Measurements from ENCODE around the gene CDKAL1. TPM values are rescaled to one million over a fixed set of nuclear protein-coding genes. Genes with fewer than 3 reads are reported as not detected.

Gene CDKAL1
- total and polyA plus RNA-seq, 2 of the 13 experiments (the other 11 are each of a cell fraction or from before 2014, with no cell fraction given) = 9.5 to 27.7 TPM

DNA sequence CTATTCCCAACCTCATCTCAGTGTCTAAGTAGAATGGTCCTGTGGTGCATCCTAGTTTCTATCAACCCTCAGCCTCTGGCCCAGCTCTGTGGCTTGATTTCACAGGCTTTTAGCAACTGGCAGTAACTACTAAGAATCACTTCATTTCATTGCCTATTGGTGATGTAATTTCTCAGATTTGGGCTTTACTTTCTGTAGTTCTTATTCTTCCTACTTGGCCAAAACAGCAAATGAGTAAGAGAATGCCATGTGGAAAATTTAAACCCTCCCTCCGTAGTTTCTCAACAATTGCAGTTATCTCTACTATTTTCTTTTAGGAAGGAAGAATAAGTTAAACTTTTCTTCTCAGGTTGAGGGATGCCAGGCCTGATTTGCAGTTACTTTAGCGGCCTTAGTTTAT is 387.3 kb downstream of the CDKAL1 start (continued):
- TF ChIP-seq ZBTB7A (CRISPR knock-in tag; IDR thresholded peaks at IDR 0.05) (no peak), ZNF207 (IDR thresholded peaks at IDR 0.05; ENCODE audit: borderline replicate concordance) (no peak), ZNF326 (CRISPR knock-in tag; IDR thresholded peaks at IDR 0.05; ENCODE audit: borderline replicate concordance) (no peak)

DNA sequence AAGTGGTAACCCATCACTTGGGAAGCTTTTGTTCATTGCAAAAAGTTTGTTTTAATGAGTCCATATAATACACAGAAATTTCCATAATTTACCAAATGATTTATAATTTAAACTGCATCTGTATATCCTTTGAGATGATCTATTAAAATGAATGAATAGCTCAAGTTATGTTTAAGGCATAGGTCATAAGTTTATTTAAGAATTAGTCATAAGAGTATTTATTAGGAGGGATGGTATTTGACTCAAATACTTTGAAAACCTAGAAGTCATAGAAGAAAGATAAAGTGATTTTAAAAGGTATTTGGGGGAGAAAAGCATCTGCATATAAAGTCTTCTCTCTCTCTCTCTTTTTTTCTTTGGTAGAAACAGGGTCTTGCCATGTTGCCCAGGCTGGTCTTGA is 388.5 kb downstream of the CDKAL1 start:
- Histone ChIP-seq H3K27me3 (ENCODE audit: control insufficient read depth in 1 of 2, insufficient read depth in 2 of 2, low read length in 2 of 2) (no peaks in the 10 kb centered on the region), H3K4me3 (replicated peaks in 1 of 3; ENCODE audit: insufficient read depth in 1 of 3, low read depth in 2 of 3, low read length in 3 of 3) (no peak overlapping the region), H3K36me3 (replicated peaks in 1 of 2; ENCODE audit: control insufficient read depth in 1 of 2, insufficient read depth in 2 of 2, low read length in 2 of 2) (no peaks in the 10 kb centered on the region), H3K27ac (ENCODE audit: extremely low read length, insufficient read depth, low read length) (no peak overlapping the region), H3K9me3 (ENCODE audit: low read length) (no peaks in the 10 kb centered on the region), H3K79me2 (ENCODE audit: insufficient read depth, low read length) (no peaks in the 10 kb centered on the region), H3K9ac (ENCODE audit: insufficient read depth, low read depth, low read length) (no peak overlapping the region), H3K4me1 (ENCODE audit: insufficient read depth, low read length) (peaks cover 21% of the 10 kb centered on the region), H2AFZ (ENCODE audit: low read length) (no peak overlapping the region), H3K4me2 (ENCODE audit: low read depth, low read length) (no peak overlapping the region), H4K20me1 (ENCODE audit: insufficient read depth, low read length) (no peaks in the 10 kb centered on the region)
- ChIA-PET CTCF (ENCODE audit: low intra/inter-chr PET ratio, low total read pairs) (no interaction called here), POLR2A (no interaction called here)
- in situ Hi-C loops (cut with HindIII; ENCODE audit: extremely low pct_ligation_motif_present, low pct_unique_long_range_greater_than_20kb) = no loop called here
- ATAC-seq (no peak), DNase-seq (ENCODE audit: low spot score) (no peak), FAIRE-seq (no peak)
- no TSS peak for BruUV-seq (replicated peaks)
- intact Hi-C loops (cut with micrococcal nuclease; ENCODE audit: unreplicated experiment) = no loop called here
- TF ChIP-seq NCOA1 (CRISPR knock-in tag; IDR thresholded peaks at IDR 0.05) (no peak), ZNF557 (CRISPR knock-in tag; IDR thresholded peaks at IDR 0.05) (no peak), SMYD3 (CRISPR knock-in tag; IDR thresholded peaks at IDR 0.05) (no peak), RFXAP (CRISPR knock-in tag; IDR thresholded peaks at IDR 0.05; ENCODE audit: borderline replicate concordance) (no peak), ZNF660 (CRISPR knock-in tag; IDR thresholded peaks at IDR 0.05; ENCODE audit: borderline replicate concordance, low read depth) (no peak), MEIS2 (CRISPR knock-in tag; IDR thresholded peaks at IDR 0.05) (no peak), NFE2L2 (IDR thresholded peaks at IDR 0.05; ENCODE audit: low read length) (no peak), ELF3 (CRISPR knock-in tag; IDR thresholded peaks at IDR 0.05) (no peak), KLF15 (CRISPR knock-in tag; IDR thresholded peaks at IDR 0.05; ENCODE audit: borderline replicate concordance) (no peak), ZNF234 (CRISPR knock-in tag; conservative IDR thresholded peaks at IDR 0.05) (no peak), CBX1 (IDR thresholded peaks at IDR 0.05; ENCODE audit: low read depth) (no peak), TBX2 (CRISPR knock-in tag; IDR thresholded peaks at IDR 0.05; ENCODE audit: borderline replicate concordance) (no peak)
- TF ChIP-seq, protein P1, sequence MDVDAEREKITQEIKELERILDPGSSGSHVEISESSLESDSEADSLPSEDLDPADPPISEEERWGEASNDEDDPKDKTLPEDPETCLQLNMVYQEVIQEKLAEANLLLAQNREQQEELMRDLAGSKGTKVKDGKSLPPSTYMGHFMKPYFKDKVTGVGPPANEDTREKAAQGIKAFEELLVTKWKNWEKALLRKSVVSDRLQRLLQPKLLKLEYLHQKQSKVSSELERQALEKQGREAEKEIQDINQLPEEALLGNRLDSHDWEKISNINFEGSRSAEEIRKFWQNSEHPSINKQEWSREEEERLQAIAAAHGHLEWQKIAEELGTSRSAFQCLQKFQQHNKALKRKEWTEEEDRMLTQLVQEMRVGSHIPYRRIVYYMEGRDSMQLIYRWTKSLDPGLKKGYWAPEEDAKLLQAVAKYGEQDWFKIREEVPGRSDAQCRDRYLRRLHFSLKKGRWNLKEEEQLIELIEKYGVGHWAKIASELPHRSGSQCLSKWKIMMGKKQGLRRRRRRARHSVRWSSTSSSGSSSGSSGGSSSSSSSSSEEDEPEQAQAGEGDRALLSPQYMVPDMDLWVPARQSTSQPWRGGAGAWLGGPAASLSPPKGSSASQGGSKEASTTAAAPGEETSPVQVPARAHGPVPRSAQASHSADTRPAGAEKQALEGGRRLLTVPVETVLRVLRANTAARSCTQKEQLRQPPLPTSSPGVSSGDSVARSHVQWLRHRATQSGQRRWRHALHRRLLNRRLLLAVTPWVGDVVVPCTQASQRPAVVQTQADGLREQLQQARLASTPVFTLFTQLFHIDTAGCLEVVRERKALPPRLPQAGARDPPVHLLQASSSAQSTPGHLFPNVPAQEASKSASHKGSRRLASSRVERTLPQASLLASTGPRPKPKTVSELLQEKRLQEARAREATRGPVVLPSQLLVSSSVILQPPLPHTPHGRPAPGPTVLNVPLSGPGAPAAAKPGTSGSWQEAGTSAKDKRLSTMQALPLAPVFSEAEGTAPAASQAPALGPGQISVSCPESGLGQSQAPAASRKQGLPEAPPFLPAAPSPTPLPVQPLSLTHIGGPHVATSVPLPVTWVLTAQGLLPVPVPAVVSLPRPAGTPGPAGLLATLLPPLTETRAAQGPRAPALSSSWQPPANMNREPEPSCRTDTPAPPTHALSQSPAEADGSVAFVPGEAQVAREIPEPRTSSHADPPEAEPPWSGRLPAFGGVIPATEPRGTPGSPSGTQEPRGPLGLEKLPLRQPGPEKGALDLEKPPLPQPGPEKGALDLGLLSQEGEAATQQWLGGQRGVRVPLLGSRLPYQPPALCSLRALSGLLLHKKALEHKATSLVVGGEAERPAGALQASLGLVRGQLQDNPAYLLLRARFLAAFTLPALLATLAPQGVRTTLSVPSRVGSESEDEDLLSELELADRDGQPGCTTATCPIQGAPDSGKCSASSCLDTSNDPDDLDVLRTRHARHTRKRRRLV (CRISPR knock-in tag; IDR thresholded peaks at IDR 0.05) = no peak
- TF ChIP-seq, protein P2, sequence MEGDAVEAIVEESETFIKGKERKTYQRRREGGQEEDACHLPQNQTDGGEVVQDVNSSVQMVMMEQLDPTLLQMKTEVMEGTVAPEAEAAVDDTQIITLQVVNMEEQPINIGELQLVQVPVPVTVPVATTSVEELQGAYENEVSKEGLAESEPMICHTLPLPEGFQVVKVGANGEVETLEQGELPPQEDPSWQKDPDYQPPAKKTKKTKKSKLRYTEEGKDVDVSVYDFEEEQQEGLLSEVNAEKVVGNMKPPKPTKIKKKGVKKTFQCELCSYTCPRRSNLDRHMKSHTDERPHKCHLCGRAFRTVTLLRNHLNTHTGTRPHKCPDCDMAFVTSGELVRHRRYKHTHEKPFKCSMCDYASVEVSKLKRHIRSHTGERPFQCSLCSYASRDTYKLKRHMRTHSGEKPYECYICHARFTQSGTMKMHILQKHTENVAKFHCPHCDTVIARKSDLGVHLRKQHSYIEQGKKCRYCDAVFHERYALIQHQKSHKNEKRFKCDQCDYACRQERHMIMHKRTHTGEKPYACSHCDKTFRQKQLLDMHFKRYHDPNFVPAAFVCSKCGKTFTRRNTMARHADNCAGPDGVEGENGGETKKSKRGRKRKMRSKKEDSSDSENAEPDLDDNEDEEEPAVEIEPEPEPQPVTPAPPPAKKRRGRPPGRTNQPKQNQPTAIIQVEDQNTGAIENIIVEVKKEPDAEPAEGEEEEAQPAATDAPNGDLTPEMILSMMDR (CRISPR knock-in tag; IDR thresholded peaks at IDR 0.05) = no peak
